Stimulated activated CD4-positive, alpha-beta T cell treated with anti-CD3 and anti-CD28 coated beads, Interleukin-12 subunit alpha, Interleukin-12 subunit beta, amount 100 ng/mL, for 48 hours (primary cell): Measurements from ENCODE around the gene RGMA.
"Not testable (repeated sequence)": the region's sequence is repeated elsewhere in the genome, so short reads cannot be mapped to it uniquely, and the experiment has no call there.

Experiments
- DNase-seq, 3 donors: peaks; one replicate each; pipeline ENCODE4 v3.0.0-alpha.2; 2020; ENCODE audit warnings: low read depth in 2 of 3, low spot score in 1 of 3

The RGMA gene

DNA sequence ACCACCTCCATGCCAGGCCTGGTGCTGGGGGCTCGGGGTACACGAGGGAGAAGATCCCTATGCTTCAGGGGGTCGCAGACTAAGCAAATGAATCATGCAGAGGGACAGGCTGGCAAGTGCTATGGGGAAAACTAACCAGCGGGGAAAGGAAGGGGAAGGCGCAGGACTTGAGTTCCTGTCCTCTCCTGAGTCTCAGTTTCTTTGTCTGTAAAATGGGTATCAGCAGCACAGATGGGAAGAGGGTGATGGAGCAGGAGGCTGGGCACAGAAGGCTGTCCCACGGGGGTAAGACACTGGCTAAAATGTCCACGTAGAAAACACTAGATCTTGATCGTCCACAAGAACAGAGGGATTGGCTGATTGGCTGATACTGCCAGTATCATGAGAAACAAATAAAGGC lies 39.8 kb downstream of the RGMA start:
- DNase-seq: no peak

DNA sequence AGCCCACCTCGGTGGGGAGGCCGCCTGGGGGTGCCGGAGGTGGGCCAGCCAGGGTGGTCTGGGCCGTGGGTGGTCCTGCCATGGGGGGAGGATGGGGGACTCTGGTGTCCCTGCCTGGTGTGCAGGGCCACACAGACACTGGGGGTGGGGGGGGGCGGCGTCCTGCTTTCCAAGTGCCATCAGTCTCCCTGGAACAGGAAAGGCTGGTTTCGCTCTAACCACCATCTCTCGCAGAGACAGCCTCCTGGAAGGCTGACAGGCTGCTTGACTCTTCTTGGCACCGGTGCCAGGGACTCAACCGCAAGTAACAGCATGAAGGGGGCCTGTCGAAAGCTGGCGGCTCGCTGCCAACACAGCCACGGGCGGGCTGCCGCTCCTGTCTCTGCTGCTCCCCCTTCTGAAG lies 40.3 kb downstream of the RGMA start:
- no peak for DNase-seq

DNA sequence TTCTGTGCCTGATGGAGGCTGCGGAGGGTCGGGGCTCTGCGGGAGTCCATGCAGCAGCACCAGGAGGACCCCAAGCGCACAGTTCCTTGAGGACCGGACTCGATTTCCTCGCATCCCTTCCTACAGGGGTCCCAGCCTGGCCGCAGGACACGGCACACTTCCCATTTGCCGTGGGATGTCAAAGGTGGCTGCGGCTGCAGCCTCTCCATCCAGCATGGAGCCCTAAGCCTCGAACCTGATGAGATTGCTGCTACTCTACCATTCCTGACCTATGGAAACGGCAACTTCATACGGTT lies 40.6 kb downstream of the RGMA start:
- no peak for DNase-seq

DNA sequence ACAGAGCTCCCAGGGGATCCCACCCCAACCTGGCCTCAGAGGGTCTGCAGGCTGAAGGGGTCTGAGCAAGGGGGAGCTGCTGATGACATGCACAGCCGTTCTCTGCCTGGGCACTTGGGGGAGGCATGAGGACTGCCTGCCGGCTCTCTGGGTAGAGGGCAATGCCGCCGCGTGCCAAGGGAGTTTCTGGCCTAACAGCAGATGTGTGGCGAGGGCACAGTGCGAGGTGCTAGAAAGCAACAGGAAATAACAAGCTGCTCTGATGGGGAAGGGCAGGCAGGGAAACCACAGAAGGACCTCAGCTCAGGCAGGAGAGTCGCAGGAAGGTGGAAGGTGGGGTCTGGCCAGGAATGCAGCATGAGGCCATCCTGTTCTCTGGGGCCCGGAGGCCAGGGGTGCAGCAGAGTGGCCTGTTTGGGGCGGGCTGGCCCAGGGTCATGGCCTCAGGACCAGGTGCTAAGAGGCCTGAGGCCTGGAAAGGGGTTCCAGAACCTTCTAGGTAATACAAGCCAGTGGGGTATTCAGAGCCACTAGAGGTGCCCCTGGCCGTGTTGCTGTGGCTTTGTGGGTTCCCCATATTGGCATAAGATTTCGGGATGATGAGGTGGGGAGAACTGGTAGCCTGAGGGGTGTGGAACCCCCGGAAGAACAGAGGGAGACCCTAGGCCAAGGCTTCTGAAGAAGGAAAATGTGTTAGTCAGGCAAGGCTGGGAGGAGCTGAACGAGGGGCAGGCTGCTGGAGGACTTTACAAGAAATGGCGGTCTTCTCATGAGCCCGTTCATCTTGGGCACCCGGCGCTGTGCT lies 41.2 kb downstream of the RGMA start:
- DNase-seq: no peak

DNA sequence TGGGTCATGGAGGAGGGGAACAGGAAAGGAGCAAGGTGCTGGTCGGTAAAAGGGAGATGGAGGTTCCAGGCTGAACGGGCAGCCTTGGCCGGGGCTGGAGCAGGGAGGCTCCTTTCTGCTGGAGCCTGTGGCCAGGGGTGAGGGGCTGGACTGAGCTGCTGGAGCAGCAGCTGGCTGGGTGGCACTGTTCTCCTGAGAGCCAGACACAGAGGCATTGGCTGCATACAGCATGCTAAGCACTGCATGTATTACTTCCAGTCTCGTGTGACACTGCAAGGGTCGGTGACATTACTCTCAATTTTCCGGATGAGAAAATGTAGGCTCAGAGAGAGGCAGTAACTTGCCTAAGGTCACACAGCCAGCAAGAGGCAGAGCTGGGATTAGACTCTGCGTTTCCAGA lies 42.3 kb downstream of the RGMA start:
- no peak for DNase-seq

DNA sequence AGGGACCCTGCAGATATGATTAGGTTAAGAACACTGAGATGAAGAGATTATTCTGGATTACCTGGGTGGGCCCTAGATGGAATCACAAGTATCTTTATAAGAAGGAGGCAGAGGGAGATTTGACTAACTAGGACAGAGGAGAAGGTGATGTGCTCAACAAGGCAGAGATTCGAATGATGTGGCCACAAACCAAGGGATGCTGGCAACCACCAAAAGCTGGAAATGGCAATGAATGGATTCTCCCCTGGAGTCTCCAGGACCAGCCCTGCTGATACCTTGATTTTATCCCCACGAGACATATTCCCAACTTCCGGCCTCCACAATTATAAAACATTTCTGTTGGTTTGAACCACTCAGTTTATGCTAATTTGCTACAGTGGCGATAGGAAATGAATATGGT lies 42.9 kb downstream of the RGMA start:
- DNase-seq: no peak

DNA sequence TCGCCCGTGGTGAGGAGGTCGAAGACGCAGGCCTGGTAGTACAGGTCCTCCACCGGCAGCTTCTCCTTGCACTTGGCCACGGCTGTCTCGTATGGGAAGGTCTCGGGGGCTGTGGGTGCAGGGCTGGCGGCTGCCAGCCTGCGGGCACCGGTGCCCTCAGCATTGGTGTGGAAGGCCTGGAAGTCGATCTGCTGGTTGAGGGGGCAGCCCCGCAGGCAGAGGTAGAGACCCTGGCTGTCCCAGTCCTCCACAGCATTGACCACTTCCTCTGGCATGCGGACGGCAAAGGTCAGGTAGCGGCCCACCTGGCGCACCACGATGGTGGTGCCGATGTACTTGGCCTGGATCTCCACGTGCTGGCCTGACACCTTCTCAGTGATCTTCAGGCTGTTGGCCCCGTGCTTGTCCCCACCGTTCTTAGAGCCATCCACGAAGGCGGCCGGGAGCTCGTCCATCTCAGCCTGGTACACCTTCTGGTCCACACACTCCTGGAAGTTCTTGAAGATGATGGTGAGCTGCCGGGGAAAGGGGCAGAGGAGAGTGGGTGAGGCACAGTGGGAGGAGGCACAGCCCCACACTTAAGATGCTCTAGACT lies 43.7 kb downstream of the RGMA start:
- DNase-seq: no peak

DNA sequence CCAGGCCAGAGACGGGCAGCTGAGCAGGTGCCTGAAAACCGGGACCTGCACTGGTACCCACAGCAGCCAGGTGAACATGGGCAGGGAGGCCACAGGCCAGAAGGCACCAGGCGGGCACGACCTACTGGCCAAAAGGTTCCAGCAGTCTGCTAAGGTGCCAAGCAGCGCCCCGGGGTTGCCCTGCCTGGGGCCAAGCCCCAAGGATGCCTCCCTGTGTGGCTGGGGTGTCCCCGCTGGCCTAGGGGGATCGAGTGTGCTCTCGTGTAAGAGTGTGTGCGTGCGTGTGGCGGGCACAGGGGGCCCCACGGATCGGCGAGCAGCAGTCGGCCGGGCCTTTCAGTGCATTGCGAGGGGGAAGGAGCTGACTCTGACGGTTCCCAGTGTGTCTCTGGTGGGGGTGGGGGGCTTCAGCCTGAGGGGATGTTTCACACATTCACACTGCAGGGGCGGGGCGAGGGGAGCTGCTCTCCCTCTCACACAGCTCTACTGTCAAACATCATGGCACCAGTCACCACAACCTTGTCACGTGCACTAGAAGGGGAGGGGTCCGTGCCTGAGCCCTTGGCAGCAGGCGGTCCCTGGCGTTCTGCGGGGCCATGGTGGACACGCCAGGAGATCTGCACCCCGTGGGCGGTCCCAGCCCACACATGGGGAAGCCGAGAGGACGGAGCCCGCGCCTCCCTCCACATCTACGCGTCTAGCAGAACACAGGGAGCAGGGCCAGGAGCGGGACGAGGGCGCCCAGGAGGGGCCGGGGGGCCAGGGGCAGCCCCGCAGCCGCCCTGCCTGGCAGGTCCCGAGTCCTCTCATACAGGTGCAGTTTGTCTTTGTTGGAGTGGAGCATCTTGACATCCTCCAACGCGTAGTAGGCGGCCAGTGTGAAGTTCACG lies 44.5 kb downstream of the RGMA start:
- no peak for DNase-seq

DNA sequence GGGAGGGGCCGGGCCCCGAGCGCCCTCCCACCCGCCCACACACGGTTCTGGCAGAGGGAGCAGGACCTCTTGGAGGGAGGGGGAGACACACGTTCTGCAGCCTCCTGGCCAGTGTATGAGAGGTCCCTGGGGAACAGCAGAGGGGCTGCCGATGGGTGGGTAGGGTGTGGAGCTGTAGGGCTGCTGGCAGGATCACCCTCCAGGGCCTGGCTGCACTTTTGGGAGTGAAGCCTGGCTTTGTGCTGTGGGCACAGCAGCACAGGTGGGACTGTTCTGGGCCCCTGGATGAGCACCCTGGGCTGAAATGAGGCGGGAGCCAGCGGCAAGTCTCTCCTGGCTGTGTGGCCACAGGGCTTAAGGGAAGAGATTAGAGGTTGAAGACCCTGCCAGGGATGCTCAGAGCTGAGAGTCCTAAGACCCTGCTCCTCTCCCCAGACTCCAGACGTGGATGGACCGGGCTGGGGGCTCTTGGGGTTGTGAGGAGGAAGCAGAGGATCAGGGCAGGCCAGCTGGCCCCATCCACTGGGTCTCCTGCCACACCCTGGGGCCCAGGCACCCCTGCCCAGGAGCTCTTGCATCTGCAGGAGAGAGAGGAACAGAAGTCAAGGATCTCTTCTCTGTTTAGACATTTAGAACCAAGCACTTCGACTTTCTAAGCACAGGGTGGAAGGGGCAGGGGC lies 45.2 kb downstream of the RGMA start:
- no peak for DNase-seq

DNA sequence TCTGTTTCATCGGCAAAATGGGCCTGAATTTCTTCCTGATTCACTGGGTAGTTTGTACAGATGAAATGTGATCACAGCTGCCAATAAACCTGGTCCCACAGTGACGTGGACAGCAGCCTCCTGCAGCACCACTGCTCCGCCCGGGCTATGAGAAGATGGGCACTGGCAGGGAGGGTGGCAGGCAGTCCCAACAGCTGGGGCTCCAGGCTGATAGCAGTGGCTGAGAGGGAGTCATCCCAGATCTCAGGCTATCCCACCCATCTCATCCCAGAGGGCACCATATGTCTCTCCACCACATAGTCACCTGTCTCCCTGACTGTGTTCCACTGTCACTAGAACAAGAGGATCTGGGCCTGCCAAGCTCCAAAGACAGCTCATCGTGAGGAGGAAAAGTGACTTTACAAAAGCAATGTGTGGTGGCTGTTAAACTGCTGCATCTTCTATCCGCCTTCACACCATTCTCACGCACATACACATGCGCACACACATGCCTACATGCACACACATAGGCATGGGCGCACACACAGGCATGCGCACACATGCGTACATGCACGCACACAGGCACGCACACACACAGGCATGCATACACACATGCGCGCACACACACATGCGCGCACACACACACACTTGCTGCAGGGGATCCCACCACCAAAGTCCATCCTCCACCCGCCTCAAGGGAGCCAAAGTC lies 46.2 kb downstream of the RGMA start:
- no peak for DNase-seq

DNA sequence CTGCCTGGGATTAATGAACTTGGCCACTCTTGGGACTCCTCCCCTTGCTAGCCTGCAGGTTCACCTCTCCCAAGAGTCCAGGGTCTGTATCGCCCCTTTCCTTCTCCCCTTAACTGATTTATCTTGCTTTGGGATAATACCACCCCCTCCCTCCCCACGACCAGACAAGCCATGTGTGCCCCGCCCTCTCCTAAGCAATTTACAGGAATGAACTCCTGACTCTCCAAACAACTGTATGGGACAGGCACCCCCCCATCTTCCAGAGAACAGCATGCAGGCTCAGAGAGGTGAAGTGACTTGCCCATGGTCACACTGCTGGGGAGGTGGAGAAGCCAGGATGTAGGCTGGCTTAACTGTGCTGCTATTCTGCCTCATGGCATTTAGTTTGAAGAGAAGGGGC lies 46.8 kb downstream of the RGMA start:
- DNase-seq: no peak

DNA sequence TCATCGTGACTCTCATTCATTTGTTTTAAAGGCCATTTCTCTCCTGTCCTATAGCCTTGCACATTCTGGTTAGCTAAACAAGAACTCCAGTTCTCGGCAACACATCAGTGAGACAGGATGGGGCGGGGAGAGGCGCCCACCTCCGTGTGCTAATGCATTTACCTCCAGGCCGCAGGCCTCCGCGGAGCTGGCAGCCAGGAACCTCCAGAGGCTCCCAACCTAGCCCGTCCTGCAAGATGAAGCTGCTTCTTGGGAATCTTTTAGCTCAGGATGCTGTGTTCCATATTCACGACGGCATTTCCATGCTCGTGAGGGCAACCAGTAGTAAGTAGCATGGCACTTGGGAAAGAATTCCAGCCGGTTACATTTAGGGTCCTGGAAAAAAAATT lies 47.9 kb downstream of the RGMA start:
- no peak for DNase-seq

DNA sequence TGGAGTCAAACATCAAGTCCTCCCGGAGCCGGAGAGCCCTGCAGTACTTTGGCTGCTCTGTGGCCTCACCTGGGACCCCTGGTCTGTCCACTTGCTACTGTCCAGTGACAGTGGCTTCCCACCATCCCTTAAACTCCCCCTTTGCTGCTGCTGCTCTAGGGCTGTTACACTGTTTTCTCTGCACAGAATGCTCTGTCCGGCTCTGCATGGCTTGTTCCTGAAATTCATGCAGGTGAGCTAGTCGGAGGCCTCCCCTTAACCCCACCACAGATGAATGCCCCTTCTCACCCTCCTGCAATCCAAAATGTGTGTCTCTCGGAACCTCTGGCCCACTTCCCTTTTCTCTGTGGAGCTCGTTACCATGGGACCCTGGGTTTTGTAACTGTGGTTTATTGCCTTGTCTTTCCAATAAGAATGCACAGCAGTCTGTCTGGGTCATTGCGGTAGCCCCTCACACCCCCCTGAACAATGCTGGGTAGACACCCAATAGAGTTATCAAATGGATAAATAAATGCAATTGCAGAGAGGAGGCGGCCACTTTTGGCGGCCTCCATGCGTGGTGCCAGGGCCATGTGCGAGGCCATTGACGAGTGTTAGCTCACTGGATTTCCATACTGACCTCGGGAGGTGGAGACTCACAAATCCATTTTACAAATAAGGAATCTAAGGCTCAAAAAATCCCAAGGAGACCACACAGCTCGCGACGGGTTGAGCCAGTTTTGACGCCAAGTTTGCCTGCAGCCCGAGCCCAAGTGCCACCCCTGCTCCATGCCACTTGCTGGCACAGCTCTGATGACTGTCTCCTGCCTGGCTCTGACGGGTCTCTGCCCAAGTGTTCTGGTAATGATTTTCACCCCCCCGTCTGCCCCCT lies 48.5 kb downstream of the RGMA start:
- no peak for DNase-seq

DNA sequence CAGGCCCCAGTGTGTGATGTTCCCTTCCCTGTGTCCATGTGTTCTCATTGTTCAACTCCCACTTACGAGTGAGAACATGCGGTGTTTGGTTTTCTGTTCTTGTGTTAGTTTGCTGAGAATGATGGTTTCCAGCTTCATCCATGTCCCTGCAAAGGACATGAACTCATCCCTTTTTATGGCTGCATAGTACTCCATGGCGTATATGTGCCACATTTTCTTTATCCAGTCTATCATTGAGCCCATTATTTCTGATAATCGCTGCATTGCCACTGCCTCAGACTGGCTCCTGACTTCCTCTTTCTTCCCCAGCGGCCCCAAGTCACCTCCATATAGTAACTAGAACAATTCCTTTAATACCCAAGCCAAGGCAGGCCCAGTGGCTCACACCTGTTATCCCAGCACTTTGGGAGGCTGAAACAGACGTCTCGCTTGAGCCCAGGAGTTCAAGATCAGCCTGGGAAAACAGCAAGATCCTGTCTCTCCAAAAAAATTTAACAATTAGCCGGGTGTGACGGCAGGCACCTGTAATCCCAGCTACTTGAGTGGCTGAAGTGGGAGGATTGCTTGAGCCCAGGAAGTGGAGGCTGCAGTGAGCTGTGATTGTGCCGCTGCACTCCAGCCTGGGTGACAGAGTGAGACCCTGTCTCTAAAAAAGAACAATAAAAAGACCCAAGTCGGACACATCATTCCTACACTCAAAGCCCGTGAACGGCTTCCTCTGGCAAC lies 49.3 kb downstream of the RGMA start:
- not testable (repeated sequence) for DNase-seq

DNA sequence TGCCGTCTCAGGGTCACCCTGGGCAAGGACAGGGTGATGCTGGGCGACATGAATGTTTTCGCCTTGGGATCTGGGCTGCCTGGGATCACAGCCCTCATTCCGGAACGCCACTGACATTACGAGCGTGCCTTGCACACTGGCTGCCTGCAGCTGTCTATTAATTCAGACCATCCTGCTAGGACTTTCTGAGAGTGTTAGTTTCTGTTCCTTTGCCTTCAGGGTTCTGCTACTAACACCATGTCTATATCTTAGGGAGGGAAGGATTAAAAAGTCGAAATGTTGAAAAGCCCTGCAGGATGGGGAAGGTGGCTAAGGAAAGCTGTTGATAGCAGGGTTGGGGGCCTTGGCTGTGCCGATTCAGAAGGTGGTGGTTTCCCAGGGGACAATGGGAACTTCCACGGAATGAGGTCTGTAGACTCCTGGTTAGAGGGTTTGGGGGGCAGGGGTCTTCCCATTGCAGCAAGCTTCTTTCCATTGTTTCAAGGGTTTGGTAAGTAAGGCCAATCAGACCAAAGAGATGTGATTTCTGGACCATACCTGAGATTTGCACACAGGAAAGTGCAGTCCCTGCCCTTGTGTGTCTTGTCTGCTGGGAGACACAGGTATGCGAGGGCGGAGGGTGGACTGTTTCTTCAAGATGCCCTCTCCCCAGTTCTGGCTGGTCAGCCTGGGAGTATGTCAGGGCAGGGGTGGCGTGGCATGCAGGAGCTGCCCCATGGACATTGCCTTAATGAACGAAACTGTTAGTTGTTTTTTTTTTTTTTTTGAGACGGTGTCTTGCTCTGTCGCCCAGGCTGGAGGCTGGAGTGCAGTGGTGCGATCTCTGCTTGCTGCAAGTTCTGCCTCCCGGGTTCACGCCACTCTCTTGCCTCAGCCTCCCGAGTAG lies 50.9 kb downstream of the RGMA start:
- DNase-seq: no peak

DNA sequence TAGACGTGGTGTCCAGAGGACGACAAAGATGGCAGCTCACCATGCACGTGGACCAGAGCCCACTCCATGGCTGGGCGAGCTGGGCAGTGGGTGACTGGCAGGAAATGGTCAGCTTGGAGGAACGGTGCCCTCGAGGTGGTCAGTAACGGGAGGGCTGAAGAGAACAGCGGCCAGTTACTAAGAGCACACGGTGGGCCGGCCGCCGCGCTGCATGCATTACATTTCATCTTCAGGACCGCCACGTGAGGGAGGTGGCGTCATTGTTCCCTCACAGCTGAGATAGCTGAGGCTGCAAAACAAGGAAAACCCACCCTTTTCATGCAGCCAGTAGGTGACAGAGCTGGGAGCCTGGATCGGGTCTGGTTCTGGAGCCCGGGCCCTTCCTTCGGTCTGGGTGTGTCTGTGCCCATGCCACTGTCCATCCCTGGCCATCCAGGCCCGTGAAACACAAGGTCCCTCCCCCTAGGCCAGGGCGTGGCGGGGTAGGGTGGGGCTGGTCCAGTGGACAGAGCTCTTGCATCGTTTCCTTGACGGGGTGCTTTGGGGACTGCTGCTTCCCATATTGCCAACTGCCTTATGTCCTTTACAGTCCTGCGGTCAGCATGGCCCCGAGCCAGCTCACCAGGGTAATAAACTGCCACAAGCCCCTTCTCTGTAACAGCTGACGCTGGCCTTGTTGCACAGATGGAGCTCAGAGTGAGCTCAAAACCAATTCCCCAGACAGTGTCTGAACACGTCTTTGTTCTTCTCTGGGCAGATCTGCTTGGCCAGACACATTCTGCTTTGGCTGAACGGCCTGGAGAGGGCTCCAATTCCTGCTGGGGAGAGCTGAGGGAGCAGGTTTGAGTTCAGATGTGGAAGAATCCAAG lies 51.8 kb downstream of the RGMA start:
- no peak for DNase-seq

DNA sequence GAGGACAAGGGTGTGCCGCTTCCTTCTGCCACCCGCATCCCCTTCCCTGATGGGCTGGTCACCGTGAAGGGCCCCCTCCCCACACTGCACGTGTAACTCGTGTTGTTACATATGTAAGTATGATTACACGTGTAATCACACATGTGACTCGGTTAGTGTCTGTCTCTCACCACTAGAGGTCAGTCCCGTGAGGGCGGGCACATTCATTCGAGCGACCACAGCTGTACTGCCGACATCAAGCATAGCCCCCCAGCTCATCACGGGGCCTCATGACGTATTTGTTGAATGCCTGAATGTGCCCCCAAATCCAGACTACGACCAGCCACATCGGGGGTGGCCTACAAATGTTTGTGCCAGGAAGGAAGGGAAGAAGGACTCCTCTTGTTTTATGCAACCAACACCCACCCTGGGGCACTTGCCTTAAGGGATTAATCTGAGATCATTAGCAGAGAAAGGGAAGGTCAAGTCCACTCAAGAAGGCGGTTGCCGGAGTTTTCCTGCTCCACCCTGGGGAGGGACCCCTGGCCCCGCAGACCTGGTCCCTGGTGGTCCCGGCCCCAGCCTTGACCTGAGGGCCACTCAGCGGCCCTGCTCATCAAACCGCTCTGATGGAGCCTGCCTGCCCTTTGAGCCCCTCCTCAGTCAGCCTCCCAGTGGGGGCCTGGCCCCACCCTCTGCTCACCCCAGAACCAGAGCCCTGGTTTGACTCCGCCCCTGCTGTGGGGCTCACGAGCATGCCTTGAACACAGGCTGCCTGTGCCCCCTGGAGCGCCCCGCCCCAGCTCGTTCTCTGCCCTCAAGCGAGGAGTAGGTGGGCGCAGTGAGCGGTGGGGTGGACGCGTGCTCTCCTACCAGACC lies 52.8 kb downstream of the RGMA start:
- DNase-seq: peak; percentile 17 to 40 (median 23)
